GM10266 (cell line): ENCODE measurements around the gene MRPL55.

ENCODE experiments used
- DNase-seq: peaks from one replicate; pipeline ENCODE4 v3.0.0; 2012; ENCODE audit errors: extremely low spot score
- CTCF ChIP-seq: IDR thresholded peaks from 2 replicates; pipeline ENCODE4 v1.5.1; 2012; ENCODE audit warnings: mild to moderate bottlenecking, low read depth; ENCODE audit not compliant: control insufficient read depth, insufficient read depth; ENCODE audit errors: missing control alignments

Gene MRPL55

GRCh38 chr1:228109073-228109961 lies at the start of gene MRPL55:
Gene MRPL55, minus strand, starts transcription at chr1:228109299. Its CDS starts 1,039 bp downstream, at chr1:228108260.
- DNase-seq = peak; percentile 95
- no peak for TF ChIP-seq CTCF

GRCh38 chr1:228158151-228159007 lies 49.3 kb upstream of the MRPL55 start:
- no peak for TF ChIP-seq CTCF
- DNase-seq = no peak

GRCh38 chr1:228157729-228158126 lies 48.6 kb upstream of the MRPL55 start:
- no peak for TF ChIP-seq CTCF
- no peak for DNase-seq

- no peak for TF ChIP-seq CTCF
Observed at GRCh38 chr1:228156941-228157728, 48.0 kb upstream of the MRPL55 start.

GRCh38 chr1:228156515-228156881 lies 47.4 kb upstream of the MRPL55 start:
- no peak for TF ChIP-seq CTCF
- DNase-seq = no peak

More at GRCh38 chr1:228156941-228157728, 48.0 kb upstream of the MRPL55 start:
- DNase-seq = no peak

GRCh38 chr1:228155596-228156514 lies 46.8 kb upstream of the MRPL55 start:
- DNase-seq = no peak
- TF ChIP-seq CTCF = no peak
